ENCODE measurements around the gene SYNGR2. TPM values are rescaled to one million over a fixed set of nuclear protein-coding genes. Genes with fewer than 3 reads are reported as not detected.
A peak's percentile ranks its signal among the peaks of the same experiment; 100 is the strongest.
"Not testable (repeated sequence)": the region's sequence is repeated elsewhere in the genome, so short reads cannot be mapped to it uniquely, and the experiment has no call there.

Gene SYNGR2
- total and polyA plus RNA-seq, 8 donors, result 52.3 to 94.2 (median 89.4) TPM

DNA sequence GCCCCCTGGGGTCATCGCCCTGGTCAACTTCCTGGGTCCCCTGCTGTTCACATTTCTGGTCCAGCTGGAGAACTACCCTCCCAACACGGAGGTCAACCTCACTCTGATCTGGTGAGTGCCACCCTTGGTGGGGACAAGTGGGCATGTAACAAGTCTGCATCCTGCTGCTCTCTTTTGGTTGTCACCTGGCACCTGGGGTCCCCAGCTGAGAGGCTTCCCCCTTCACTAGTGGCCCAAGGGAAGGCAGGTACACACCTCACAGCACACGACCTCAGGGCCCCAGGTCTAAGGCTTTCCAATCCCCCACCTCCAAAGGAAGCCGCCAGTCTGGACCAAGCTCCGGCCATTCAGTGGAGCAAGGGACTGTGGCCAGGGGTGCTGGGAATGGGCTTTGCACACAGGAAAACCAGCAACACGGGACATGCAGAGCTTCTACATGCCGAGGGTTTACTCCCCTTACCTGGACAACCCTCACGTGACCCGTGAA is 33.4 kb upstream of the SYNGR2 start:
- DNase-seq, result no peak
- H3K9me3 ChIP-seq, result no peaks in the 10 kb centered on the region
- H3K36me3 ChIP-seq, result no peaks in the 10 kb centered on the region
- H3K27ac ChIP-seq, result no peak overlapping the region
- H3K4me3 ChIP-seq, result no peak overlapping the region
- ATAC-seq, result no peak
- FAIRE-seq, result no peak
- TF ChIP-seq, protein P1, sequence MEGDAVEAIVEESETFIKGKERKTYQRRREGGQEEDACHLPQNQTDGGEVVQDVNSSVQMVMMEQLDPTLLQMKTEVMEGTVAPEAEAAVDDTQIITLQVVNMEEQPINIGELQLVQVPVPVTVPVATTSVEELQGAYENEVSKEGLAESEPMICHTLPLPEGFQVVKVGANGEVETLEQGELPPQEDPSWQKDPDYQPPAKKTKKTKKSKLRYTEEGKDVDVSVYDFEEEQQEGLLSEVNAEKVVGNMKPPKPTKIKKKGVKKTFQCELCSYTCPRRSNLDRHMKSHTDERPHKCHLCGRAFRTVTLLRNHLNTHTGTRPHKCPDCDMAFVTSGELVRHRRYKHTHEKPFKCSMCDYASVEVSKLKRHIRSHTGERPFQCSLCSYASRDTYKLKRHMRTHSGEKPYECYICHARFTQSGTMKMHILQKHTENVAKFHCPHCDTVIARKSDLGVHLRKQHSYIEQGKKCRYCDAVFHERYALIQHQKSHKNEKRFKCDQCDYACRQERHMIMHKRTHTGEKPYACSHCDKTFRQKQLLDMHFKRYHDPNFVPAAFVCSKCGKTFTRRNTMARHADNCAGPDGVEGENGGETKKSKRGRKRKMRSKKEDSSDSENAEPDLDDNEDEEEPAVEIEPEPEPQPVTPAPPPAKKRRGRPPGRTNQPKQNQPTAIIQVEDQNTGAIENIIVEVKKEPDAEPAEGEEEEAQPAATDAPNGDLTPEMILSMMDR (IDR thresholded peaks at IDR 0.05), result no peak
- no peaks in the 10 kb centered on the region for H3K27me3 ChIP-seq
- H3K4me1 ChIP-seq, result no peaks in the 10 kb centered on the region
- intact Hi-C loops (cut with DNase I), result no loop called here
- 65 to 69% methylated on average over 9 of the region's 9 CpGs for WGBS, 2 donors

DNA sequence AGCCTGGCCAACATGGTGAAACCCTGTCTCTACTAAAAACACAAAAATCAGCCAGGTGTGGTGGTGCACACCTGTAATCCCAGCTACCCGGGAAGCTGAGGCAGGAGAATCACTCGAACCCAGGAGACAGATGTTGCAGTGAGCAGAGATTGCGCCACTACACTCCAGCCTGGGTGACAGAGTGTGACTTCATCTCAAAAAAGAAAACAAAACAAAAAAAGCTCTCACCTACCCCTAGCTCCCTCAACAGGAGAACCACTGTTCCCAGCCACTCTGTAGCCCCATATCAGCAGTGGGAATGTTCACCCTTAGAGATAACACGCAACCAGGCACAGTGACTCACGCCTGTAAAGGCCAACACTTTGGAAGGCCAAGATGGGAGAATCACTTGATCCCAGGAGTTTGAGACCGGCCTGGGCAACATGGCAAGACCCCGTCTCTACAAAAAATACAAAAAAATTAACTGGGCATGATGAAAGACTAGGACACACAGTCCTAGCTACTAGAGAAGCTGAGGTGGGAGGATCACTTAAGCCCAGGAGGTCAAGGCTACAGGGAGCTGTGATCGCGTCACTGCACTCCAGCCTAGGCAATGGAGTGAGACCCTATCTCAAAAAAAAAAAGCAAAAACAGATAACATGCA is 32.4 kb upstream of the SYNGR2 start:
- no peak overlapping the region for H3K27ac ChIP-seq
- H3K4me1 ChIP-seq, result peaks cover 0 to 4% (median 0%) of the 10 kb centered on the region in 3 donors
- FAIRE-seq (no peak), DNase-seq (no peak), ATAC-seq (no peak)
- intact Hi-C loops (cut with DNase I), result no loop called here
- WGBS, 2 donors, result 88 to 90% methylated on average over 9 of the region's 9 CpGs
- H3K36me3 ChIP-seq, result no peaks in the 10 kb centered on the region
- H3K9me3 ChIP-seq, result no peaks in the 10 kb centered on the region
- no peaks in the 10 kb centered on the region for H3K27me3 ChIP-seq
- no peak overlapping the region for H3K4me3 ChIP-seq
- TF ChIP-seq, protein P1 (IDR thresholded peaks at IDR 0.05), result no peak

DNA sequence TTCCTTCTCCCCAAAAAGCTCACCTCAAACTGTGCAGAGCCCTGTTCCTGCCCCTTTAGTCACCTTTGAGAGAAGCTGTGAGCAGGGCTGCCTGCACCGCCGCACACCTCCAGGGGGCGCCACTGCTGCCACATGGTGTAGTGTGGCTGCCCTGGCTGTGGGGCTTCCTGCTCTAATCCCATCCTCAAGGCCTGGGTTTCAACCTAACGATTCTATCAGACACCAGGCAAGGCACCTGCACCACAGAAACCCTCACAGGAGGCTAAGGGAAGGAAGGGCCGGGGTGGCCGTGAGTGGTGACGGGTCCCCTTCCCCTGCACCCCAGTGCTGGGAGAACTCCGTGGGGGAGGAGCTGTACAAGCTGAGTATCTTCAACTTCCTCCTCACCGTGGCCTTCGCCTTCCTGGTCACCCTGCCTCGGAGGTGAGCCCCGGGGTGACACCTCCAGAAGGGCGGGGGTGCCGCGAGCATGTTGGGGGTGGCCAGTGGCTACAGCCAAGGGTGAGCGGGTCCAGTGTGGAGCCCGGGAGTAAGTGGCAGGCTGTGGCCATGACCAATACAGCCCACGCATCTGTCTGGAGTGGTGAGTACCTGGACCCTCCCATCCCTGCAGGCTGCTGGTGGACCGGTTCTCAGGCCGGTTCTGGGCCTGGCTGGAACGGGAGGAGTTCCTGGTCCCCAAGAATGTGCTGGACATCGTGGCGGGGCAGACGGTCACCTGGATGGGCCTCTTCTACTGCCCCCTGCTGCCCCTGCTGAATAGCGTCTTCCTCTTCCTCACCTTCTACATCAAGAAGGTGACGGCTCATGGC is 30.8 kb upstream of the SYNGR2 start:
- FAIRE-seq, result no peak
- TF ChIP-seq, protein P1 (IDR thresholded peaks at IDR 0.05), result no peak
- 57 to 66% methylated on average over 26 of the region's 26 CpGs for WGBS, 2 donors

DNA sequence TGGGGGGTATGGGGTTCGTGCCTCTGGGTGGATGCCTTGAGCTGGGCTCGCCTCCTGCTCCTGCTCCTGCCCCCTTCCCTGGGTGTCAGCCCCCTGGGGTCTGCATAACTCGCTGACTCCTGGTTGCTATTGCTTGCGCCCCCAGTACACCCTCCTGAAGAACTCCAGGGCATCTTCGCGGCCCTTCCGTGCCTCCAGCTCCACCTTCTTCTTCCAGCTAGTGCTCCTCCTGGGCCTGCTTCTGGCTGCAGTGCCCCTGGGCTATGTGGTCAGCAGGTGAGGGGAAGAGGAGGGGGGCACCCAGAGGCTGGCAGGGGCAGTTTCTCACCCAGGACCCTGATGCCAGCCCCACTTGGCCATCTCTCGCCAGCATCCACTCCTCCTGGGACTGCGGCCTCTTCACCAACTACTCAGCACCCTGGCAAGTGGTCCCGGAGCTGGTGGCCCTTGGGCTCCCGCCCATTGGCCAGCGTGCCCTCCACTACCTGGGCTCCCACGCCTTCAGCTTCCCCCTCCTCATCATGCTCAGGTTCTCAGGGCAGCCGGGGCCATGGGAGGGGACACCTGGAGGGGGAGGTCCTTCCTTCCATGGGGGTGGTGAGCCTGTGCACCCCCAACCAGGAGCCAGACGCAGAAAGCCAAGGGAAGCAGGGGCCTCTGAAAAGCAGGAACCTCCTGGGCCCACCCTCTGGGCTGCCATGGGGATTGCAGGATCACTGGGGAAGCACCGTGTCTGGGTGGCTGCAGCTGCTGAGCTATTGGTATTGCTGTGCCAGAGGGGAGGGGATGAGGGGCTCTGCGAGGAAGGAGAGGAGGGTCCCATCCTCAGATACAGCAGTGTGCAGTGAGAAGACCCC is 29.9 kb upstream of the SYNGR2 start:
- 78 to 87% methylated on average over 16 to 17 of the region's 17 CpGs for WGBS, 2 donors
- intact Hi-C loops (cut with DNase I), result no loop called here
- no peak overlapping the region for H3K27ac ChIP-seq
- H3K27me3 ChIP-seq, result no peaks in the 10 kb centered on the region
- FAIRE-seq (no peak), DNase-seq (peak in 1 of 6 donors; percentile 37), ATAC-seq (no peak)
- peaks cover 1 to 20% (median 2%) of the 10 kb centered on the region in 3 donors for H3K4me1 ChIP-seq
- H3K4me3 ChIP-seq, result no peak overlapping the region
- no peaks in the 10 kb centered on the region for H3K9me3 ChIP-seq
- no peaks in the 10 kb centered on the region for H3K36me3 ChIP-seq
- TF ChIP-seq, protein P1 (IDR thresholded peaks at IDR 0.05), result no peak

More for the DNA sequence above, 30.8 kb upstream of the SYNGR2 start:
- DNase-seq (peak in 5 of 6 donors; percentile 22 to 69 (median 36)), ATAC-seq (no peak)
- intact Hi-C loops (cut with DNase I), result no loop called here
- H3K27me3 ChIP-seq, result no peaks in the 10 kb centered on the region
- no peaks in the 10 kb centered on the region for H3K9me3 ChIP-seq
- H3K27ac ChIP-seq, result no peak overlapping the region
- no peaks in the 10 kb centered on the region for H3K36me3 ChIP-seq
- no peak overlapping the region for H3K4me3 ChIP-seq
- H3K4me1 ChIP-seq, result peaks cover 0 to 18% (median 0%) of the 10 kb centered on the region in 3 donors

DNA sequence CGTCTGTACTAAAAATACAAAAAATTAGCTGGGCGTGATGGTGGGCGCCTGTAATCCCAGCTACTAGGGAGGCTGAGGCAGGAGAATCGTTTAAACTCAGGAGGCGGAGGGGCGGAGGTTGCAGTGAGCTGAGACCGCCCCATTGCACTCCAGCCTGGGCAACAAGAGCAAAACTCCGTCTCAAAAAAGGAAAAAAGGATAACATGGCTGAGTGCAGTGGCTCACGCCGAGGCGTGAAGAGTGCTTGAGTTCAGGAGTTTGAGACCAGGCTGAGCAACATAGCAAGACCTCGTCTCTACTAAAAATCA is 28.6 kb upstream of the SYNGR2 start:
- H3K36me3 ChIP-seq; ATAC-seq; H3K27ac ChIP-seq; intact Hi-C loops (cut with DNase I); H3K27me3 ChIP-seq; H3K4me3 ChIP-seq; FAIRE-seq; H3K9me3 ChIP-seq; DNase-seq: not testable (repeated sequence)
- peaks cover 13 to 34% (median 16%) of the 10 kb centered on the region in 3 donors for H3K4me1 ChIP-seq
- 87 to 88% methylated on average over 12 of the region's 12 CpGs for WGBS, 2 donors

All from pancreas (tissue), 10 donors.